Activated B cell treated with CpG ODN at 0.5 μM for 24 hours (primary cell): ENCODE data around the gene RPRD1B. TPM values are rescaled to one million over a fixed set of nuclear protein-coding genes. Genes with fewer than 3 reads are reported as not detected.

Experiments
- ATAC-seq: fragments of 200-7000 bp; cut with Tn5 transposase; one replicate; pipeline ENCODE4 v1.10.0; 2021; ENCODE audit warnings: low read depth, mild to moderate bottlenecking, moderate library complexity
- CTCF ChIA-PET: fragments of 350-600 bp; sonication (Branson Sonifier 250); formaldehyde crosslinking; loops from one replicate; lab custom pipeline; 2021; ENCODE audit warnings: antibody characterized with exemption; lab: Charles Lee
- POLR2A ChIA-PET: fragments of 350-600 bp; sonication (Branson Sonifier 250); formaldehyde crosslinking; loops from one replicate; lab custom pipeline; 2021; ENCODE audit warnings: antibody characterized with exemption; lab: Charles Lee
- DNase-seq: peaks from one replicate; pipeline ENCODE4 v3.0.0; 2022
- H3K27ac Mint-ChIP-seq: one replicate; pipeline ENCODE4 v1.8.0; 2020; ENCODE audit warnings: mixed read lengths
- H3K27me3 Mint-ChIP-seq: one replicate; pipeline ENCODE4 v1.8.0; 2021; ENCODE audit warnings: mixed read lengths
- H3K36me3 Mint-ChIP-seq: one replicate; pipeline ENCODE4 v1.8.0; 2021; ENCODE audit warnings: low read depth, mixed read lengths
- H3K4me1 Mint-ChIP-seq: one replicate; pipeline ENCODE4 v1.8.0; 2021; ENCODE audit warnings: mixed read lengths
- H3K4me3 Mint-ChIP-seq: one replicate; pipeline ENCODE4 v1.8.0; 2020; ENCODE audit warnings: mild to moderate bottlenecking, mixed read lengths
- H3K9me3 Mint-ChIP-seq: one replicate; pipeline ENCODE4 v1.8.0; 2020; ENCODE audit warnings: mixed read lengths
- CTCF ChIP-seq: fragments of 200-600 bp; IDR thresholded peaks from one replicate; pipeline ENCODE4 v1.8.0; 2022; ENCODE audit warnings: antibody characterized with exemption, mild to moderate bottlenecking
- intact Hi-C: fragments of 100-400 bp; cut with micrococcal nuclease; formaldehyde crosslinking; loops from one replicate; pipeline ENCODE4 v1.15.1; 2024
- total RNA-seq: library from RNA; stranded (reverse); gene quantifications from 2 replicates; pipeline ENCODE4 v1.2.3, GENCODE V29; 2022

RPRD1B gene
- total RNA-seq, 1 donor from 2014 or later = 38.4 TPM

- Mint-ChIP-seq H3K27ac (no peak overlapping the region), H3K9me3 (no peaks in the 10 kb centered on the region), H3K4me1 (no peaks in the 10 kb centered on the region), H3K36me3 (no peaks in the 10 kb centered on the region), H3K4me3 (no peak overlapping the region), H3K27me3 (no peaks in the 10 kb centered on the region)
- no peak for DNase-seq
- TF ChIP-seq CTCF = no peak
- intact Hi-C loops = no loop called here
- ChIA-PET POLR2A (interaction anchor here (0.7 kb wide), 1 partner anchor 29 kb away, joined by 3 read pairs; no protein-coding TSS in a partner anchor), CTCF (no interaction called here)
- ATAC-seq = no peak
Observed at GRCh38 chr20:38139156-38139912, 105.8 kb downstream of the RPRD1B start.

GRCh38 chr20:38139977-38140753 is 106.6 kb downstream of the RPRD1B start:
- Mint-ChIP-seq H3K27me3 (no peaks in the 10 kb centered on the region), H3K4me3 (no peak overlapping the region), H3K27ac (no peak overlapping the region), H3K4me1 (no peaks in the 10 kb centered on the region), H3K36me3 (no peaks in the 10 kb centered on the region), H3K9me3 (no peaks in the 10 kb centered on the region)
- intact Hi-C loops = no loop called here
- DNase-seq (no peak), ATAC-seq (no peak)
- ChIA-PET POLR2A (interaction anchor here (0.5 kb wide), 1 partner anchor 77 kb away, joined by 5 read pairs; no protein-coding TSS in a partner anchor), CTCF (no interaction called here)
- no peak for TF ChIP-seq CTCF

- ChIA-PET CTCF (no interaction called here), POLR2A (no interaction called here)
- H3K4me1 Mint-ChIP-seq = no peaks in the 10 kb centered on the region
- intact Hi-C loops = no loop called here
- no peaks in the 10 kb centered on the region for H3K27me3 Mint-ChIP-seq
- H3K27ac Mint-ChIP-seq = no peak overlapping the region
- no peak for ATAC-seq
- no peak for DNase-seq
- no peaks in the 10 kb centered on the region for H3K9me3 Mint-ChIP-seq
- H3K36me3 Mint-ChIP-seq = no peaks in the 10 kb centered on the region
- H3K4me3 Mint-ChIP-seq = no peak overlapping the region
- TF ChIP-seq CTCF = no peak
Observed at GRCh38 chr20:38141204-38141888, 107.8 kb downstream of the RPRD1B start.

Other genes starting within 250 kb of the RPRD1B start
- not detected in 2 replicates for gene VSTM2L, start 130.6 kb upstream of the RPRD1B start, total RNA-seq
- 27.1 and 30.1 TPM in 2 replicates for gene TTI1, start 290 bp upstream of the RPRD1B start, total RNA-seq
- 20.8 and 22.9 TPM in 2 replicates for gene TGM2, start 131.5 kb downstream of the RPRD1B start, total RNA-seq
- not detected in 2 replicates for gene KIAA1755, start 227.0 kb downstream of the RPRD1B start, total RNA-seq